M059J (cell line): ENCODE results near the gene COQ8B. TPM values are rescaled to one million over a fixed set of nuclear protein-coding genes. Genes with fewer than 3 reads are reported as not detected.
"Not testable (repeated sequence)": the region's sequence is repeated elsewhere in the genome, so short reads cannot be mapped to it uniquely, and the experiment has no call there.

Experiments used
- DNase-seq: peaks from one replicate; pipeline ENCODE4 v3.0.0-alpha.2; 2012; ENCODE audit warnings: low read depth
- total RNA-seq: library from RNA; depleted of rRNA; stranded (reverse); fragments of >200 nt; shearing (Covaris generic); gene quantifications from 2 replicates; pipeline ENCODE4 v1.2.3, GENCODE V29; 2014; rRNA removed

Gene COQ8B
- 9.5 and 30.8 TPM in 2 replicates for total RNA-seq

DNA sequence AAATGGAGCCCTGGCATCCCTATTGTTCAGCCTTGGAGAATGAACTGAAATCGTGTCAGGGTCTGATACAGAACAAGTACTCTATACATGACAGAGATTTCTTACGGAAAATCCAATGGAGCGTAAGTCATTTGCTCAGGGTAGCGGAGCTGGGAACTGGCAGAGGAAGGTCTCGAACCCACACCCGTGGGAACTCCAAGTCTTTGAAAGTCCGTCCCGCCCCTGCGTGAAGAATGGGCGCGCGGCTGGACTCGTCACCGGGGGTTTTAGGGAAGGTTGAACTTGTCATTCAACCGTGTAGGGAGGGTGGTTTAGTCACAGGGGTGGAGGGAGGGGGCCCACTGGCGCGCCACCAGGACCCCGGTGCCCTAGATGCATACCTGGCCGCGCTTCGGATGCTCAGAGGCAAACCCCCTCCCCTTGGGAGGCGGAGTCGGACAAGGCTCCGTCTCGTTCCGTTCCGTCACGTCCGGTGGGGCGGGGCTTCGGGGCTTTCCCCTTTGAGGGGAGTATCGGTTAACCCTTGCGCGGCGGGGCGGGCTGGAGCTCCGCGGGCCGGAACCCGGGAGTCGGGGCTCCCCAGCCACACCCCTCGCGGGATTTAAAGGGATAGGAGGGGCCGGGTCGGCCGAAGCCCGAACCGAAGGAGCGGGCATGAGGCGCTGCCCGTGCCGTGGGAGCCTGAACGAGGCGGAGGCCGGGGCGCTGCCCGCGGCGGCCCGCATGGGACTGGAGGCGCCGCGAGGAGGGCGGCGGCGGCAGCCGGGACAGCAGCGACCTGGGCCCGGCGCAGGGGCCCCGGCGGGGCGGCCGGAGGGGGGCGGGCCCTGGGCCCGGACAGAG lies at the start of gene COQ8B, which contains the start of gene ITPKC:
TSS of gene COQ8B (minus strand) at position 405 of the 843 bp plus-strand sequence. CDS start 2,254 bp downstream, outside the sequence.
TSS of gene ITPKC (plus strand) at position 631 of the 843 bp plus-strand sequence. CDS start at position 655, 24 bp downstream.
- peak; percentile 98 for DNase-seq

DNA sequence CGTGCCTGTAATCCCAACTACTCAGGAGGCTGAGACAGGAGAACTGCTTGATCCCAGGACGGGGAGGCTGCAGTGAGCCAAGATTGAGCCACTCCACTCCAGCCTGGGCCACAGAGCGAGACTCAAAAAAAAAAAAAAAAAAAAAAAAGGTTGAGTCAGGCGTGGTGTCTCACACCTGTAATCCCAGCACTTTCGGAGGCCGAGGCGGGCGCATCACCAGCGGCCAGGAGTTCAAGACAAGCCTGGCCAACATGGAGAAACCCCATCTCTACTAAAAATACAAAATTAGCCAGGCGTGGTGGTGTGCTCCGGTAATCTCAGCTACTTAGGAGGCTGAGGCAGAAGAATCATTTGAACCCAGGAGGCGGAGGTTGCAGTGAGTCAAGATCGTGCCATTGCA lies 49.7 kb upstream of the COQ8B start:
- DNase-seq: not testable (repeated sequence)

DNA sequence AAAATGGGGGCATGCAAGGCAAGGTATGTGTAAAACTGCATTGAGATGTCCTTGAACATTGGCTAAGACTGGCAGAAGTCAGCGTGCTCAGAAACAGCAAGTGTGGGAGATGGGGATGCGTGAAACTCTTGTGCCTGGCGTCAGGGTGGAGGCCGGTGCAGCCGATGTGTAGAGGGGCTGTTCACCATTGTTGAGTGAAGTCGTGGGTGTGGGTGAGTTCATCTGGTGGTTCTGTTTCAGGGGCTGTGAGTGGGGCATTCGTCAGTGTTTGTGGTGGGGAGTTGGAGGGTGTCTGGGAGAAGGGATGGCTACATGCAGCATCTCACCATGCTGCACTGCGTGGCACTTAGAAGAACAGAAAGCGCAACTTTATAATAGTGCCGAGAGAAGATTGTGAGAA lies 47.3 kb upstream of the COQ8B start:
- no peak for DNase-seq

- DNase-seq: no peak
These were observed 46.8 kb upstream of the COQ8B start for GRCh38 chr19:40763526-40763925.

DNA sequence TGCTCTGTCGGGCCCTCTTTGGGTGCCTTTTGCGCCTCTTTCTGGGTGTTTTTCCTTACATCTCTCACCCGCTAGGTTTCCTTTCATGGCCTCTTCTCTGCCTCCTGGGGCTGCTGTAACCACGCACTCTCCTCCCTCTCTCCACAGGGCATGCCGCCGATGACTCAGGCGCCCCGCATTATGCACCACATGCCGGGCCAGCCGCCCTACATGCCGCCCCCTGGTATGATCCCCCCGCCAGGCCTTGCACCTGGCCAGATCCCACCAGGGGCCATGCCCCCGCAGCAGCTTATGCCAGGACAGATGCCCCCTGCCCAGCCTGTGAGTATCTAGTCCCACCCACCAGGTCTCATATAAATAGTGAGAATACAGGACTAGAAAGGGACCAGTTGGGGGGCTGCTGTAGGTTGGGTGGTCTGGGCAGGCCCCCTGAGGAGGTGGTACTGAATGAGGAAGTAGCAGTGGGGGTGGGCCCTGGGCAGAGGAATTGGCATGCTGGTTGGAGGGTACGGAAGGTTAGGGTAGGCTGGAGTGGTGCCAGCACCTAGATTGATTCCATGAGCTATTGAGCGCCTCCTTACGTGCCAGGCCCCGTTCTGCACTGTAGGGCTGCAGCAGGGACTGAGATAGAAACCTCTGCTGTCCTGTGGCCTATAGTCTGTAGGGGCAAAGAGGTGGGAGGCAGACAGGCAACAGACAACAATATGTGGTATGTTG lies 46.2 kb upstream of the COQ8B start:
- DNase-seq: no peak

GRCh38 chr19:40759352-40759751 lies 42.7 kb upstream of the COQ8B start:
- no peak for DNase-seq

- DNase-seq: no peak
These were observed 41.8 kb upstream of the COQ8B start for GRCh38 chr19:40758491-40758890.

DNA sequence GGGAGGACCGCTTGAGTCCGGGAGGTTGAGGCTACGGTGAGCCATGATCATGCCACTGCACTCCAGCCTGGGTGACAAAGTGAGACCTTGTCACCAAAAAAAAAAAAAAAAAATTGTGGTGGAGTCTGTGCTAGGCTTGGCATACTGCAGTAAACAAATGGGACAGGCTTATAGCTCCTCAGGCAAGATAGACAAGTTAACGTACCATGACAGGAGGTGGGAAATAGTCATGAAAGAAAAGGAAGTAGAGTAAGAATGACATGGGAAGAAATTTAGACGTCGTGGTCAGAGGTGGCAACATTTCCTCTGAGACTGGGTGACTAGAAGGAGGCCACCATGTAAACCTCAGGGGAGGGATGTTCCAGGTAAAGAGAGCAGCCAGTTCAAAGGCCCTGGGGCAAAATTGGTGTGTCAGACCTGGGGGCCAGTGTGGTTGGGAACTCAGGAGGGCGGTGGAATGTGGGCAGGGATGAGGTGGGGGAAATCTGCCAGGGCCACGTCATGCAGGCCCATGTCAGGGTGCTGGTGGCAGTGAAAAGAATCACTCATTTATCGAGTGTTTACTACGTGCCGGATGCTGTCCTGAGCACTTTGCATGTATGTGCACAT lies 39.9 kb upstream of the COQ8B start:
- DNase-seq: peak; percentile 83

GRCh38 chr19:40755791-40756190 lies 39.1 kb upstream of the COQ8B start:
- no peak for DNase-seq

DNA sequence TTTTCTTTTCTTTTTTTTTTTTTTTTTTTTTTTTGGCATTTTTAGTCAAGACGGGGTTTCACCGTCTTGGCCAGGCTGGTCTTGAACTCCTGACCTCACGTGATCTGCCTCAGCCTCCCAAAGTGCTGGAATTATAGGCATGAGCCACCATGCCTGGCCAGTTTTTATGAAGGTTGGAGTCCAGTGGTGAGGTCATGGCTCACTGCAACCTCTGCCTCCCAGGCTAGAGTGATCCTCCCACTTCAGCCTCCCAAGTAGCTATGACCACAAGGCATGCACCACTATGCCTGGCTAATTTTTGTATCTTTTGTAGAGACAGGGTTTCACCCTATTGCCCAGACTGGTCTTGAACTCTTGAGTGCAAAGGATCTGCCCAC lies 38.5 kb upstream of the COQ8B start:
- no peak for DNase-seq

- DNase-seq: peak; percentile 54
These were observed 38.0 kb upstream of the COQ8B start for GRCh38 chr19:40754611-40755247.

DNA sequence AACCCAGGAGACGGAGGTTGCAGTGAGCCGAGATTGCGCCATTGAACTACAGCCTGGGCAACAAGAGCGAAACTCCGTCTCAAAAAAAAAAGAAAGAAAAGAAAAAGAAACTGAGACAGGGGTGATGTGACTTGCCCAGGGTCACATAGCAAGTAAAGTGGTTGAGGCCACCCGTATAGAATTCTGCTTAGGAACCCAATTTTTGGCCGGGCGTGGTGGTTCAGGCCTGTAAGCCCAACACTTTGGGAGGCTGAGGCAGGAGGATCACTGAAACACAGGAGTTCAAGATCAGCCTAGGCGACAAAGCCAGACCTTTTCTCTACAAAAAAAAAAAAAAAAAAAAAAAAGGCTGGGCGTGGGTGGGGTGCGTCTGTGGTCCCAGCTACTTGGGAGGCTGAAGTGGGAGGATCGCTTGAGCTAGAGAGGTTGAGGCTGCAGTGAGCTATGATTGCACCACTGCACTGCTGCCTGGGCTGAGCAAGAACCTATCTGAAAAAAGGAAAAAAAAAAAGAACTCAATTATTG lies 35.6 kb upstream of the COQ8B start:
- no peak for DNase-seq

DNA sequence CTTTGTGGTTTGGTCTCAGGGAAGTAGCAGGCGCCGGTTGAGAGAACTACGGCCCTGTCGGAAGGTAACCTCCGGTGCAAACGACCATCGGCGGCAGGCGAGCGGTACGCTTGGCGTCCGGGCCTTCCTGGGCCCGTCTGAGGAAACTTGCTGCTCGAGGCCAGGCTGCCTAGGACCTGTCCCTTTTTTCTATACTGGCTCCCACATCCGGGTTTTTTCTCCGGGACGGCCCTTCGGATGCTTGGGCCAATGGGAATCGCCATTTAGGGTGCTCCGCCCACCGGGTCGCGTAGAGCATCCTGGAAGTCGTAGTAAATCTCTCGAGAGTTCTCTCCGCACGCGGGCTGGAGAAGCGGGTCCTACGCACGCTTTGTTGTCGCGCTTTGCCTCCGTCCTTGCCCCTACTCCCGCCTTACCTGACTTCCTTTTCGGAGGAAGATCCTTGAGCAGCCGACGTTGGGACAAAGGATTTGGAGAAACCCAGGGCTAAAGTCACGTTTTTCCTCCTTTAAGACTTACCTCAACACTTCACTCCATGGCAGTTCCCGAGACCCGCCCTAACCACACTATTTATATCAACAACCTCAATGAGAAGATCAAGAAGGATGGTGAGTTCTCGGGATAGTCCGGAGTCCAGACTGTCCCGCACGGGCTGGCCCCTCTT lies 34.3 kb upstream of the COQ8B start, which contains the start of gene SNRPA:
TSS of gene SNRPA (plus strand) at position 330 of the 664 bp plus-strand sequence. CDS start at position 536, 206 bp downstream.
- DNase-seq: peak; percentile 98

DNA sequence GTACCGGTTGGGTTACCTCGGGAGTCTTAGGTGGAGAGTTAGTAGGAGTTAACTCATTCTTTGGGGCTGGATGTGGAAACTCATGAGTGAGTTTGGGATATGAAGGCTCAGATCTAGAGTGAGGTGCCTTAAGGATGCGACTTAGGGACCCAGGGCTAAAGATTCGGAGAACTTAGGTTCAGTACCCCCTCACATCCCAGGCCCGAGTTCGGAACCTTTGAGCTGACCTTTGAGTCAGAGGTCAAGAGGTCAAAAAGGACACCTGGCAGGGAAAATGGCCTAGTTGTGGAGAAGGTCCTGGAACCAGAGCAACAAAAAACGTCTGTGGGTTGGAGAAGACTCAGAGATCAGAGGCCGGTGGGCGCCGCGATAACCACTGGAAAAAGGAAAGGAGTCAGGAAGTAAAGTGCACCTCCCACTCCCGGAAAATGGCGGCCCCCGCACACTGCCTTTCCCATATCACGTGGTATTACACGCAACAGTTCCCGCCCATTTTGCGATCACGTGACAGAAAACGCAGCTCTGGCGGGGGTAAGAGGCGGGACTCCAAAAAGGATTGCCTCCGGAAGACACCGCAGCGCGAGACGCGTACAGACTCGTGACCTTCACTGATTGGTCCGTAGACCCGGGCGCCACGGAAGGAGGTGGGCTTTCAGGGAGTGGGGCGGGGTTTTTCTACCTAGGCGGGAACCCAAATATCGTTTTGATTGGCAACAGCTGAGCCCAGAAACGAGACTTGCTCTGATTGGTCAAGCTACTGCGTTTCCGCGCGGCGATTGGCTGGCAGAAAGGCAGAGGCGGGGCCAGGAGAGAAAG lies 33.6 kb upstream of the COQ8B start, which contains the start of gene ACTMAP:
TSS of gene ACTMAP (minus strand) at position 420 of the 816 bp plus-strand sequence. CDS start 674 bp downstream, outside the sequence.
- peak; percentile 100 for DNase-seq

- no peak for DNase-seq
These were observed 30.9 kb upstream of the COQ8B start for GRCh38 chr19:40747536-40747935.

GRCh38 chr19:40745402-40745780 lies 28.7 kb upstream of the COQ8B start:
- peak; percentile 55 for DNase-seq

DNA sequence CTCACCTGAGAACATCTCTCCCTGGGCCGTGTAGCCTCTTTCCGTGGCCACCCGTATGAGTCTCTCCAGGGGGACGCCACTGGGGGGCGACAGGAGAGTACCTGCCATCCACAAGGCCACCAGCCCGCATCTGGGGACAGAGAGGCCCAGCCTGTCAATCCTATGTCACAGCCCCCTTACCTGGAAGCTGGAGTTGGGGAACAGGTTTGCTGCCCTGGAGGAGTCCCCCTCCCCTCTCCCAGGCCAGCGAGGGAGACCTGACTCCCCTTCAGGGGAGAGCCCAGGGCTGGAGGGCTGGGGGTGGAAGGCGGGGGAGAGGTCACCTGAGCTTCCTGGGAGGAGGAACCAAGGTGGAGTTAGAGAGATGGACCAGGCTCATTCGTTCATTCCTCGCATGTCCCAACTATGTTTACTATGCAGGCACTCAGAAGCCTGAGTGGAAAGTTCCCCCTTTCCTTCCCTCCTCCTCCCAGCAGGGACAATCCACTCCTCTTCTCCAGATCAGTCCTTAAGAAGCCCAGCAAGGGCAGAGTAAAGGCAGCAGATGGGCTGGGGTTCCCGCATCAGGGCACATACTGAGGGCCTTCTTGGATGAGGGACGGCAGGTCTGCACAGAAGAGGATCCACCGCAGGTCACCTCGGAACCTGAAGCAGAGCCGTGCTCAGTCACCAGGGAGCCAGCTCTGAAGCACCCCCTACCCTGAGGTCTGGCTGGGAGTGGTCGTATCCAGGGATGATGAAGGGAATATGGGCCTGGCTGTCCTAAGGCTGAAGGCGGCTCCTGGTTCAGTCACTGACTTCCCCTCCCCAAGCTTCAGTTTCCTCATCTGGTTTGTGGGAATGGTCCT lies 28.1 kb upstream of the COQ8B start:
- no peak for DNase-seq

GRCh38 chr19:40743926-40744325 lies 27.2 kb upstream of the COQ8B start:
- DNase-seq: no peak

DNA sequence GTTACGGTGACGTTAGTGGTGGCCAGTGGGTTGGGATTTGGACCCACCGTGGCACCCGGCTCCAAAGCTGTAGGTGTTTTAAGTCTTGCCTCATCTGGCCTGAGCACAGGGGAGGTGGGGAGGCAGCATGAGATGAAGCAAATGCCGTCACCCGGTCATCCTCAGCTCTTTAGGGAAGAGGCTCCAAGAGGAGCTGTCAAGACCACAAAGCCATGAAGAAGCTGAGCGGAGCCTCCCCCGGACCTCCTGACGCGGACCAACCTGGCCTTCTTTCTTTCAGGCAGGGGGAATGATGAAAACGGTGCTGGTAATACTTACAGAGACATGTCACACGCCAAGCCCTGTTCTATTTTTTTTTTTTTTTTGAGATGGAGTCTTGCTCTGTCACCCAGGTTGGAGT lies 26.2 kb upstream of the COQ8B start:
- DNase-seq: no peak
